Measurements from ENCODE around the gene KCNMA1. TPM values are rescaled to one million over a fixed set of nuclear protein-coding genes. Genes with fewer than 3 reads are reported as not detected.

KCNMA1 gene
- total RNA-seq, 1 experiment from 2014 or later = 0.49 TPM

GRCh38 chr10:76946270-76946669, 691.3 kb downstream of the KCNMA1 start:
- H3K27ac ChIP-seq (ENCODE audit: low read depth, low read length) = no peak overlapping the region
- no peaks in the 10 kb centered on the region for H3K9me3 ChIP-seq (ENCODE audit: control insufficient read depth in 1 of 2, insufficient read depth in 1 of 2, low read depth in 1 of 2, low read length in 2 of 2)
- no peak overlapping the region for H3K9ac ChIP-seq (ENCODE audit: low read length)
- ChIA-PET RAD21 (ENCODE audit: low non-redundant PET in 1 of 2, low total read pairs in 2 of 2, uncharacterized antibody in 2 of 2, unreplicated experiment in 2 of 2) (no interaction called here), POLR2A (no interaction called here), CTCF (no interaction called here)
- no peak overlapping the region for H3K4me2 ChIP-seq (ENCODE audit: low read length)
- no peak for DNase-seq (ENCODE audit: low read depth, low spot score)
- H3K4me1 ChIP-seq (ENCODE audit: control insufficient read depth in 1 of 2, insufficient read depth in 2 of 2, low read length in 2 of 2) = no peaks in the 10 kb centered on the region
- no peaks in the 10 kb centered on the region for H3K36me3 ChIP-seq (ENCODE audit: control insufficient read depth in 1 of 2, insufficient read depth in 2 of 2, low read length in 2 of 2)
- H3K9me2 ChIP-seq (ENCODE audit: insufficient read depth) = no peaks in the 10 kb centered on the region
- H3K27me3 ChIP-seq (ENCODE audit: insufficient read depth, low read length) = peaks cover 44% of the 10 kb centered on the region
- TF ChIP-seq ZFX (IDR thresholded peaks at IDR 0.05) (no peak), EZH2 (IDR thresholded peaks at IDR 0.05) (no peak)
- BruUV-seq (replicated peaks) = no TSS peak
- no peaks in the 10 kb centered on the region for H4K20me1 ChIP-seq (ENCODE audit: insufficient read depth)
- no peaks in the 10 kb centered on the region for H3K79me2 ChIP-seq (ENCODE audit: insufficient read depth, low read length)
- no peak for ATAC-seq
- H2AFZ ChIP-seq (ENCODE audit: low read depth, low read length, poor library complexity, severe bottlenecking) = no peak overlapping the region
- intact Hi-C loops (cut with micrococcal nuclease) = no loop called here
- H3K4me3 ChIP-seq (replicated peaks in 1 of 2; ENCODE audit: low read depth in 1 of 2, low read length in 2 of 2) = no peak overlapping the region

- Histone ChIP-seq H3K79me2 (ENCODE audit: insufficient read depth, low read length) (no peaks in the 10 kb centered on the region), H3K27ac (ENCODE audit: low read depth, low read length) (no peak overlapping the region), H4K20me1 (ENCODE audit: insufficient read depth) (no peaks in the 10 kb centered on the region), H3K4me3 (replicated peaks in 1 of 2; ENCODE audit: low read depth in 1 of 2, low read length in 2 of 2) (no peak overlapping the region), H3K9ac (ENCODE audit: low read length) (no peak overlapping the region), H3K4me2 (ENCODE audit: low read length) (no peak overlapping the region), H3K9me3 (ENCODE audit: control insufficient read depth in 1 of 2, insufficient read depth in 1 of 2, low read depth in 1 of 2, low read length in 2 of 2) (no peaks in the 10 kb centered on the region), H3K4me1 (ENCODE audit: control insufficient read depth in 1 of 2, insufficient read depth in 2 of 2, low read length in 2 of 2) (no peaks in the 10 kb centered on the region), H2AFZ (ENCODE audit: low read depth, low read length, poor library complexity, severe bottlenecking) (no peak overlapping the region), H3K9me2 (ENCODE audit: insufficient read depth) (no peaks in the 10 kb centered on the region), H3K36me3 (ENCODE audit: control insufficient read depth in 1 of 2, insufficient read depth in 2 of 2, low read length in 2 of 2) (no peaks in the 10 kb centered on the region), H3K27me3 (ENCODE audit: insufficient read depth, low read length) (peaks cover 39% of the 10 kb centered on the region)
- TF ChIP-seq ZNF274 (IDR thresholded peaks at IDR 0.05; ENCODE audit: low read depth, low read length) (no peak), FOSL1 (IDR thresholded peaks at IDR 0.05; ENCODE audit: low read depth) (no peak), RAD21 (IDR thresholded peaks at IDR 0.05; ENCODE audit: low read depth) (no peak), ZBTB33 (IDR thresholded peaks at IDR 0.05; ENCODE audit: extremely low read depth, insufficient replicate concordance, low read length) (no peak), POLR2AphosphoS5 (IDR thresholded peaks at IDR 0.05; ENCODE audit: low read depth, low read length) (no peak), YY1 (IDR thresholded peaks at IDR 0.05; ENCODE audit: extremely low read depth, insufficient replicate concordance, low read depth, low read length) (no peak), CBX3 (IDR thresholded peaks at IDR 0.05; ENCODE audit: low read depth) (no peak), ELF1 (IDR thresholded peaks at IDR 0.05; ENCODE audit: borderline replicate concordance, low read depth) (no peak), MAX (IDR thresholded peaks at IDR 0.05) (no peak), SP1 (IDR thresholded peaks at IDR 0.05; ENCODE audit: low read depth) (no peak), EZH2phosphoT487 (IDR thresholded peaks at IDR 0.05; ENCODE audit: borderline replicate concordance) (no peak), CEBPB (IDR thresholded peaks at IDR 0.05; ENCODE audit: low read depth) (no peak)
- POLR2A ChIA-PET = no interaction called here
- ATAC-seq = no peak
- no peak for DNase-seq (ENCODE audit: low read depth, low spot score)
- CTCF ChIA-PET = no interaction called here
- intact Hi-C loops (cut with micrococcal nuclease) = no loop called here
- RAD21 ChIA-PET (ENCODE audit: low non-redundant PET in 1 of 2, low total read pairs in 2 of 2, uncharacterized antibody in 2 of 2, unreplicated experiment in 2 of 2) = no interaction called here
- BruUV-seq (replicated peaks) = no TSS peak
Measured at GRCh38 chr10:76945166-76945565, 692.4 kb downstream of the KCNMA1 start.

Measured in HCT116 (cell line).